HCT116 (cell line): Measurements from ENCODE around the gene ADGRV1. TPM values are rescaled to one million over a fixed set of nuclear protein-coding genes. Genes with fewer than 3 reads are reported as not detected.

ENCODE experiments used
- ATAC-seq: fragments of 200-7000 bp; cut with Tn5 transposase; 2 replicates; pipeline ENCODE4 v1.9.1; 2020; ENCODE audit warnings: mild to moderate bottlenecking, moderate library complexity
- BruUV-seq: library from RNA; stranded (reverse); fragments of 400-500 nt; replicated peaks from 2 replicates; lab custom pipeline; 2021; lab: Mats Ljungman, UMichigan
- CTCF ChIA-PET: fragments of 300-600 bp; sonication (Branson Sonifier 250); formaldehyde crosslinking; loops from one replicate; lab custom pipeline; 2021; ENCODE audit warnings: antibody characterized with exemption; lab: Charles Lee
- POLR2A ChIA-PET: fragments of 300-600, 350-600 bp; sonication (Branson Sonifier 250); formaldehyde crosslinking; loops from one replicate; lab custom pipeline; 2021; ENCODE audit warnings: antibody characterized with exemption; lab: Charles Lee
- RAD21 ChIA-PET, 2 experiments: fragments of 300-600 bp; sonication (Branson Sonifier 250); formaldehyde crosslinking; loops; one replicate each; lab custom pipeline; 2023; ENCODE audit warnings: low total read pairs in 2 of 2; ENCODE audit not compliant: uncharacterized antibody in 2 of 2, unreplicated experiment in 2 of 2, low non-redundant PET in 1 of 2; lab: Charles Lee
- DNase-seq: peaks from one replicate; pipeline ENCODE4 v3.0.0-alpha.2; 2010; ENCODE audit warnings: low read depth, low spot score
- H2AFZ ChIP-seq: fragments of 200-600 bp; shearing (Covaris generic), sonication (generic); 2 replicates; pipeline ENCODE4 v1.6.1; 2017; ENCODE audit warnings: low read depth, mixed run types, mixed read lengths, antibody characterized with exemption, low read length; ENCODE audit not compliant: poor library complexity, severe bottlenecking
- H3K27ac ChIP-seq: 2 replicates; pipeline ENCODE4 v1.5.1; 2012; ENCODE audit warnings: low read depth, low read length
- H3K27me3 ChIP-seq: fragments of 200-600 bp; sonication (generic); 2 replicates; pipeline ENCODE4 v1.6.1; 2016; ENCODE audit warnings: mixed run types, low read length, mixed read lengths; ENCODE audit not compliant: insufficient read depth
- H3K36me3 ChIP-seq, 2 experiments: fragments of 200-500 bp in 1 of 2; fragments of 200-600 bp in 1 of 2; sonication (Bioruptor generic) in 1 of 2; sonication (generic) in 1 of 2; 2 replicates each; pipeline versions ENCODE4 v1.5.1 to v1.6.1; 2014 to 2016; ENCODE audit warnings: low read length in 2 of 2, inconsistent platforms in 1 of 2, mixed read lengths in 1 of 2, mixed run types in 1 of 2; ENCODE audit not compliant: insufficient read depth in 2 of 2, control insufficient read depth in 1 of 2
- H3K4me1 ChIP-seq, 2 experiments: fragments of 200-600 bp in 1 of 2; sonication (generic) in 1 of 2; 2 replicates each; pipeline versions ENCODE4 v1.5.1 to v1.6.1; 2012 to 2017; ENCODE audit warnings: low read length in 2 of 2, inconsistent platforms in 1 of 2, mild to moderate bottlenecking in 1 of 2, mixed read lengths in 1 of 2, mixed run types in 1 of 2, moderate library complexity in 1 of 2; ENCODE audit not compliant: insufficient read depth in 2 of 2, control insufficient read depth in 1 of 2
- H3K4me2 ChIP-seq: fragments of 200-600 bp; sonication (generic); 2 replicates; pipeline ENCODE4 v1.6.1; 2017; ENCODE audit warnings: mixed run types, low read length, mixed read lengths
- H3K4me3 ChIP-seq, 2 experiments: fragments of 200-600 bp in 1 of 2; sonication (generic) in 1 of 2; replicated peaks in 1 of 2; 2 replicates each; pipeline ENCODE4 v1.5.1; 2011 to 2016; ENCODE audit warnings: low read length in 2 of 2, control low read depth in 1 of 2, low read depth in 1 of 2, mild to moderate bottlenecking in 1 of 2, mixed read lengths in 1 of 2, mixed run types in 1 of 2
- H3K79me2 ChIP-seq: fragments of 200-600 bp; sonication (generic); 2 replicates; pipeline ENCODE4 v1.6.1; 2017; ENCODE audit warnings: mild to moderate bottlenecking, mixed run types, low read length, moderate library complexity, mixed read lengths; ENCODE audit not compliant: insufficient read depth
- H3K9ac ChIP-seq: fragments of 200-600 bp; sonication (generic); 2 replicates; pipeline ENCODE4 v1.6.1; 2016; ENCODE audit warnings: low read length, mixed read lengths
- H3K9me2 ChIP-seq: fragments of 200-600 bp; sonication (generic), shearing (Covaris generic); 2 replicates; pipeline ENCODE4 v1.6.1; 2017; ENCODE audit warnings: mixed run types, mild to moderate bottlenecking, moderate library complexity; ENCODE audit not compliant: insufficient read depth
- H3K9me3 ChIP-seq, 2 experiments: fragments of 200-500 bp in 1 of 2; fragments of 200-600 bp in 1 of 2; sonication (Bioruptor generic) in 1 of 2; sonication (generic) in 1 of 2; 2 replicates each; pipeline ENCODE4 v1.6.1; 2014 to 2017; ENCODE audit warnings: low read length in 2 of 2, mixed read lengths in 2 of 2, inconsistent platforms in 1 of 2, low read depth in 1 of 2, mild to moderate bottlenecking in 1 of 2, mixed run types in 1 of 2, moderate library complexity in 1 of 2; ENCODE audit not compliant: control insufficient read depth in 1 of 2, insufficient read depth in 1 of 2
- H4K20me1 ChIP-seq: fragments of 200-600 bp; sonication (generic), shearing (Covaris generic); 2 replicates; pipeline ENCODE4 v1.6.1; 2017; ENCODE audit warnings: mixed run types, mild to moderate bottlenecking, moderate library complexity; ENCODE audit not compliant: insufficient read depth
- CEBPB ChIP-seq: IDR thresholded peaks from 2 replicates; pipeline ENCODE4 v1.6.1; 2012; ENCODE audit warnings: low read depth
- EGR1 ChIP-seq: IDR thresholded peaks from 2 replicates; pipeline ENCODE4 v1.6.1; 2012; ENCODE audit warnings: low read depth
- ELF1 ChIP-seq: IDR thresholded peaks from 2 replicates; pipeline ENCODE4 v1.6.1; 2012; ENCODE audit warnings: low read depth, borderline replicate concordance
- EZH2 ChIP-seq: fragments of 200-600 bp; sonication (generic); IDR thresholded peaks from 2 replicates; pipeline ENCODE4 v1.6.1; 2017; ENCODE audit warnings: antibody characterized with exemption, mixed run types
- EZH2phosphoT487 ChIP-seq: fragments of 200-600 bp; IDR thresholded peaks from 2 replicates; pipeline ENCODE4 v1.6.1; 2018; ENCODE audit warnings: antibody characterized with exemption, borderline replicate concordance
- FOSL1 ChIP-seq: IDR thresholded peaks from 2 replicates; pipeline ENCODE4 v1.6.1; 2012; ENCODE audit warnings: low read depth
- JUND ChIP-seq: IDR thresholded peaks from 2 replicates; pipeline ENCODE4 v1.6.1; 2012
- POLR2A ChIP-seq: IDR thresholded peaks from 2 replicates; pipeline ENCODE4 v1.7.0; 2011; ENCODE audit warnings: borderline replicate concordance; ENCODE audit not compliant: insufficient read depth, insufficient read length; ENCODE audit errors: extremely low read depth
- RAD21 ChIP-seq: IDR thresholded peaks from 2 replicates; pipeline ENCODE4 v1.6.1; 2012; ENCODE audit warnings: low read depth, mild to moderate bottlenecking
- SIN3A ChIP-seq: IDR thresholded peaks from 2 replicates; pipeline ENCODE4 v1.6.1; 2012; ENCODE audit warnings: low read depth
- SP1 ChIP-seq: IDR thresholded peaks from 2 replicates; pipeline ENCODE4 v1.6.1; 2012; ENCODE audit warnings: low read depth
- SRF ChIP-seq: IDR thresholded peaks from 2 replicates; pipeline ENCODE4 v1.6.1; 2012; ENCODE audit warnings: low read depth
- TCF7L2 ChIP-seq: IDR thresholded peaks from 2 replicates; pipeline ENCODE4 v1.7.0; 2011; ENCODE audit warnings: borderline replicate concordance, inconsistent platforms; ENCODE audit not compliant: insufficient read depth, insufficient read length; ENCODE audit errors: extremely low read depth
- YY1 ChIP-seq: IDR thresholded peaks from 2 replicates; pipeline ENCODE4 v1.6.1; 2011; ENCODE audit warnings: low read length, low read depth, moderate library complexity, mild to moderate bottlenecking; ENCODE audit not compliant: insufficient replicate concordance; ENCODE audit errors: extremely low read depth
- intact Hi-C: fragments of 100-400 bp; cut with micrococcal nuclease; formaldehyde crosslinking; loops from 2 replicates; pipeline ENCODE4 v1.10.0; 2022
- total RNA-seq: library from RNA; stranded (reverse); gene quantifications from one replicate; pipeline ENCODE4 v1.2.1, GENCODE V29; 2021; ENCODE audit not compliant: unreplicated experiment
- TF ChIP-seq, protein P1 (sequence below): IDR thresholded peaks from 2 replicates; pipeline ENCODE4 v1.6.1; 2012
- TF ChIP-seq, protein P2 (sequence below): IDR thresholded peaks from 2 replicates; pipeline ENCODE4 v1.6.1; 2012; ENCODE audit warnings: low read depth
- TF ChIP-seq, protein P3 (sequence below): IDR thresholded peaks from 2 replicates; pipeline ENCODE4 v1.6.1; 2012

Gene ADGRV1
- total RNA-seq, 1 experiment from 2014 or later, result 6.0 TPM

DNA sequence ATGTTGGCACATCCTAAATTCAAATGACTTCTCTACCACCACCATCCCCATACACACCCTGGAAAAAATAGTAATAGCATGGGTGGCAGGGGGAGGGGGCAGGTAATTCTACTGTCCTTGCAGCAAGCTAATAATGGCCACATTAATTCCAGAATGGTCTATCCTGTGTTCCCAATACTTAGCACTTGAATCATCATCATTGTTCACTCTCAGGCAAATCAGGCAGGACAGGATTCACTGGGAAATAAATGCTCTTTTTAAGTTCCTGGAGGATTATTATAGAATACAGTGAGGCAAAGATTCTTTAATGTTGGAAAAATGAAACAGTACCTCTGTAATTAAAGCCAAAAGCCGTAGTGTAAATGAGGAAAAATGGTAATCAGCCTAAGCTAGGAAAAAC, 570.0 kb downstream of the ADGRV1 start:
- Histone ChIP-seq H2AFZ (no peak overlapping the region), H3K36me3 (no peaks in the 10 kb centered on the region), H3K27me3 (no peaks in the 10 kb centered on the region), H3K9ac (no peak overlapping the region), H3K4me2 (no peak overlapping the region), H3K9me2 (no peaks in the 10 kb centered on the region), H3K27ac (no peak overlapping the region), H3K79me2 (no peaks in the 10 kb centered on the region), H3K4me1 (peaks cover 0 to 6% of the 10 kb centered on the region in 2 experiments; a peak in 2 of 4 replicates), H3K9me3 (no peaks in the 10 kb centered on the region), H3K4me3 (no peak overlapping the region), H4K20me1 (no peaks in the 10 kb centered on the region)
- ChIA-PET POLR2A (no interaction called here), RAD21 (no interaction called here), CTCF (no interaction called here)
- DNase-seq (no peak), ATAC-seq (no peak)
- TF ChIP-seq SRF (no peak), SP1 (no peak), JUND (no peak), POLR2A (no peak), TCF7L2 (no peak), EZH2phosphoT487 (no peak), EZH2 (no peak), ELF1 (no peak), RAD21 (no peak), CEBPB (no peak), YY1 (no peak), FOSL1 (no peak), EGR1 (no peak), SIN3A (no peak)
- TF ChIP-seq, protein P1, sequence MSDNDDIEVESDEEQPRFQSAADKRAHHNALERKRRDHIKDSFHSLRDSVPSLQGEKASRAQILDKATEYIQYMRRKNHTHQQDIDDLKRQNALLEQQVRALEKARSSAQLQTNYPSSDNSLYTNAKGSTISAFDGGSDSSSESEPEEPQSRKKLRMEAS, result no peak
- TF ChIP-seq, protein P2, sequence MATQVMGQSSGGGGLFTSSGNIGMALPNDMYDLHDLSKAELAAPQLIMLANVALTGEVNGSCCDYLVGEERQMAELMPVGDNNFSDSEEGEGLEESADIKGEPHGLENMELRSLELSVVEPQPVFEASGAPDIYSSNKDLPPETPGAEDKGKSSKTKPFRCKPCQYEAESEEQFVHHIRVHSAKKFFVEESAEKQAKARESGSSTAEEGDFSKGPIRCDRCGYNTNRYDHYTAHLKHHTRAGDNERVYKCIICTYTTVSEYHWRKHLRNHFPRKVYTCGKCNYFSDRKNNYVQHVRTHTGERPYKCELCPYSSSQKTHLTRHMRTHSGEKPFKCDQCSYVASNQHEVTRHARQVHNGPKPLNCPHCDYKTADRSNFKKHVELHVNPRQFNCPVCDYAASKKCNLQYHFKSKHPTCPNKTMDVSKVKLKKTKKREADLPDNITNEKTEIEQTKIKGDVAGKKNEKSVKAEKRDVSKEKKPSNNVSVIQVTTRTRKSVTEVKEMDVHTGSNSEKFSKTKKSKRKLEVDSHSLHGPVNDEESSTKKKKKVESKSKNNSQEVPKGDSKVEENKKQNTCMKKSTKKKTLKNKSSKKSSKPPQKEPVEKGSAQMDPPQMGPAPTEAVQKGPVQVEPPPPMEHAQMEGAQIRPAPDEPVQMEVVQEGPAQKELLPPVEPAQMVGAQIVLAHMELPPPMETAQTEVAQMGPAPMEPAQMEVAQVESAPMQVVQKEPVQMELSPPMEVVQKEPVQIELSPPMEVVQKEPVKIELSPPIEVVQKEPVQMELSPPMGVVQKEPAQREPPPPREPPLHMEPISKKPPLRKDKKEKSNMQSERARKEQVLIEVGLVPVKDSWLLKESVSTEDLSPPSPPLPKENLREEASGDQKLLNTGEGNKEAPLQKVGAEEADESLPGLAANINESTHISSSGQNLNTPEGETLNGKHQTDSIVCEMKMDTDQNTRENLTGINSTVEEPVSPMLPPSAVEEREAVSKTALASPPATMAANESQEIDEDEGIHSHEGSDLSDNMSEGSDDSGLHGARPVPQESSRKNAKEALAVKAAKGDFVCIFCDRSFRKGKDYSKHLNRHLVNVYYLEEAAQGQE, result no peak
- TF ChIP-seq, protein P3, sequence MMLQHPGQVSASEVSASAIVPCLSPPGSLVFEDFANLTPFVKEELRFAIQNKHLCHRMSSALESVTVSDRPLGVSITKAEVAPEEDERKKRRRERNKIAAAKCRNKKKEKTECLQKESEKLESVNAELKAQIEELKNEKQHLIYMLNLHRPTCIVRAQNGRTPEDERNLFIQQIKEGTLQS, result no peak
- no TSS peak for BruUV-seq
- intact Hi-C loops, result no loop called here
